Cardiac fibroblast (primary cell): ENCODE results near the gene CADM4.

Experiments used
- DNase-seq, 2 donors: peaks; one replicate each; pipeline versions ENCODE4 v3.0.0 to v3.0.0-alpha.2; 2010; ENCODE audit warnings: low read depth in 2 of 2
- H3K4me3 ChIP-seq, 2 donors: replicated peaks in 1 of 2; 1 replicate in 1 of 2; 2 replicates in 1 of 2; pipeline ENCODE4 v1.5.1; 2011; ENCODE audit warnings: low read depth in 2 of 2, low read length in 2 of 2, mild to moderate bottlenecking in 2 of 2, moderate library complexity in 1 of 2
- CTCF ChIP-seq: IDR thresholded peaks from one replicate; pipeline ENCODE4 v1.5.1; 2011; ENCODE audit warnings: low read depth, mild to moderate bottlenecking, low read length, inconsistent platforms

The CADM4 gene

GRCh38 chr19:43599635-43600295 lies 39.9 kb downstream of the CADM4 start:
- no peak overlapping the region for H3K4me3 ChIP-seq
- DNase-seq, result no peak
- TF ChIP-seq CTCF, result no peak

- TF ChIP-seq CTCF, result no peak
- no peak for DNase-seq
- no peak overlapping the region for H3K4me3 ChIP-seq
Measured at GRCh38 chr19:43598445-43599240, 41.0 kb downstream of the CADM4 start.

- TF ChIP-seq CTCF, result no peak
- DNase-seq, result no peak
- peak overlapping the region in 1 of 2 donors; percentile 58 for H3K4me3 ChIP-seq
Measured at GRCh38 chr19:43597876-43598275, 41.8 kb downstream of the CADM4 start.

GRCh38 chr19:43596842-43597461 lies 42.7 kb downstream of the CADM4 start:
- peak in 1 of 2 donors; percentile 5 for DNase-seq
- TF ChIP-seq CTCF, result no peak
- peak overlapping the region; percentile 58 to 79 for H3K4me3 ChIP-seq

- no peak for TF ChIP-seq CTCF
- peak; percentile 100 for DNase-seq
- peak within 1 kb of the TSS; percentile 61 to 79 for H3K4me3 ChIP-seq
Measured at GRCh38 chr19:43595999-43596841, 43.4 kb downstream of the CADM4 start, which contains the start of the genes IRGQ and ZNF576. IRGQ (minus strand) TSS chr19:43596134; CDS start chr19:43595338, 796 bp downstream. ZNF576 (plus strand) TSS chr19:43596595; CDS start chr19:43597109, 514 bp downstream.

- peak overlapping the region; percentile 61 to 78 for H3K4me3 ChIP-seq
- DNase-seq, result no peak
- no peak for TF ChIP-seq CTCF
Measured at GRCh38 chr19:43595605-43595998, 44.0 kb downstream of the CADM4 start.
